Kidney tubule cell (primary cell): ENCODE measurements around the gene NUBPL.
"Not testable (repeated sequence)": the region's sequence is repeated elsewhere in the genome, so short reads cannot be mapped to it uniquely, and the experiment has no call there.

ENCODE experiments used
- DNase-seq: peaks from one replicate; pipeline ENCODE4 v3.0.0-alpha.2; 2018; ENCODE audit warnings: low spot score

NUBPL gene

GRCh38 chr14:31578792-31579501 lies 17.7 kb downstream of the NUBPL start:
- no peak for DNase-seq

DNA sequence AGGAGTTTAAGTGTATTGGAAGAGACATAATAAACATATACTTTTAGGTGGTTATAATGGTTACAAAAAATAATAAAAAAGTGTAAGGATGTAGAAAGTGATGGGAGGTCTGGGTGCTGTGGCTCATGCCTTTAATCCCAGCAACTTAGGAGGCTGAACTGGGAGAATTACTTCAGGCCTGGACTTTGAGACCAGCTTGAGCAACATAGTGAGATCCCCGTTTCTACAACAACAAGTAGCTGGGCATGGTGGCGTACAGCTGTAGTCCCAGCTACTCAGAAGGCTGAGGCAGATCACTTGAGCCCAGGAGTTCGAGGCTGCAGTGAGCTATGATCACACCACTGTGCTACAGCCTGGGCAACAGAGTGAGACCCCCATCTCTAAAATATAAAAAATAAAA lies 19.0 kb downstream of the NUBPL start:
- DNase-seq: no peak

- no peak for DNase-seq
These were observed 21.1 kb downstream of the NUBPL start for GRCh38 chr14:31582286-31582691.

- no peak for DNase-seq
These were observed 21.7 kb downstream of the NUBPL start for GRCh38 chr14:31582836-31583452.

DNA sequence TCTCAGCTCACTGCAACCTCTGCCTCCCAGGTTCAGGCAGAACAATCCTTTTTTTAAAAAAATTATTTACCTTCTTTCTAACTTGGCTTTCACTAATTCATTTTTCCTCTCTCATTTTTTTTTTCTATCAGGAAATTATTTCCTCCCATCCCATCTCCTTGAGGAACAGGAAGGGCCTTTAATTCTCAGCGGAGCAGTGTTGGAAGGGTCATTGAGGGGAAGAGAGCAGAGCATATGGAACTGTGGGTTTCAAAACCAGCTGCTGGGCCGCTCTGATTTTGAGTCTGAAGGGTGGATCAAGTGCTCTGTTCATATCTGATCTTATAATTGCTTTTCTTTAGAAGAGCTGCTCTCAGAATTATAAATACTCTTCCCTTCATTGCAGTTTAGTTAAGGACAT lies 29.0 kb downstream of the NUBPL start:
- no peak for DNase-seq

DNA sequence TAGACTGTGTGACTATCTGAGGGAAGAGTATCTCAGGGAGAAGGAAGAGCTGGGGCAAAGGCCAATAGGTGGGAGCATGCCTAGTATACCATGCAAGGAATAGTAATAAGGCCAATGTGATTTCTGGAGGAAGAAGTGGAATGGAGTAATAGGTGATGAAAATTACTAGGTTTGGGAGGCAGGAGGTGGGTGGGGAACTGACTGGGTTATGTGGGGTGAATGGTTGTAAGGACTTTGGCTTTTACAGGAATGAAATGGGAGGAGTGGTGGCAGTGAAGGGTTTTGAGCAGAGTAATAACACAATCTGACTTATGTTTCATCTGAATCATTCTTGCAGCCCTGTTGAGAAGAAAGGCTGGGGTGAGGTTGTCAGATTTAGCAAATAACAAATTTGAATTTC lies 30.9 kb downstream of the NUBPL start:
- DNase-seq: no peak

DNA sequence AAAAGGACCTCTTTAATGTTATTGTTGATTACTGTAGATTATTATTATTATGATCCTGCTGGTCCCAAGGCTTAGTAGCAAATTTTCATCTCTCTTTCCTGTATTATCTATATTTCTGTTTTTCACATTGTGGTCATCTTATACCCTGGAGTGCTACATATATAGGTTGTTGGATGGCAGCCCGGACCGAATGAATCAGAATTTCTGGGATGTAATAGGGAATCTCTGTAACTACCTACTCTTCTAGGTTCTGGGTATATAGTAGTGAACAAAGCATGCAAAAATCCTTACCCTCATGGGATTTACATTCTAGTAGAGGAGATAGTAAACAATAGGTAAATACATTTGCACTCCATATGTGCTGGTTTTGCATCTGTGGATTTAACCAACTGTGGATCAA lies 31.4 kb downstream of the NUBPL start:
- DNase-seq: no peak

GRCh38 chr14:31596342-31597095 lies 35.3 kb downstream of the NUBPL start:
- DNase-seq: no peak

DNA sequence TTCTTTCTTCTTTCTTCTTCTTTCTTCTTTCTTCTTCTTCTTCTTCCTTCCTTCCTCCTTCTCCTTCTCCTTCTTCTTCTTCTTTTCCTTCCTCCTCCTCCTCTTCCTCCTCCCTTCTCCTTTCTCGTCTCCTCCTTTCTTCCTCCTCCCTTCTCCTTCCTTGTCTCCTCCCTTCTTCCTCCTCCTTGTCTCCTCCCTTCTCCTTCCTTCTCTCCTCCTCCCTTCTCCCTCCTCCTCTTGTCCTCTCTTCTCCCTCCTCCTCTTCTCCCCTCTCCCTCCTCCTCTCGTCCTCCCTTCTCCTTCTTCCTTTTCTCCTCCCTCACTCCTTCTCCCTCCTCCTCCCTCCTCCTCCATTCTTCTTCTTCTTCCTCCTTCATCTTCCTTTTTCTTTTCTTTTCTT lies 44.5 kb downstream of the NUBPL start:
- no peak for DNase-seq

GRCh38 chr14:31611778-31612433 lies 50.7 kb downstream of the NUBPL start:
- no peak for DNase-seq

- no peak for DNase-seq
These were observed 52.0 kb downstream of the NUBPL start for GRCh38 chr14:31613188-31613587.

DNA sequence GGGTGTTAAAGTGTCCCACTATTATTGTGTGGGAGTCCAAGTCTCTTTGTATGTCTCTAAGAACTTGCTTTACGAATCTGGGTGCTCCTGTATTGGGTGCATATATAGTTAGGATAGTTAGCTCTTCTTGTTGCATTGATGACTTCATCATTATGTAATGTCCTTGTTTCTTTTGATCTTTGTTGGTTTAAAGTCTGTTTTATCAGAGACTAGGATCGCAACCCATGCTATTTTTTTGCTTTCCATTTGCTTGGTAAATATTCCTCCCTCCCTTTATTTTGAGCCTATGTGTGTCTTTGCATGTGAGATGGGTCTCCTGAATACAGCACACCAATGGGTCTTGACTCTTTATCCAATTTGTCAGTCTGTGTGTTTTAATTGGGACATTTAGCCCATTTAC lies 57.7 kb downstream of the NUBPL start:
- DNase-seq: not testable (repeated sequence)

- DNase-seq: no peak
These were observed 58.2 kb downstream of the NUBPL start for GRCh38 chr14:31619440-31619839.

DNA sequence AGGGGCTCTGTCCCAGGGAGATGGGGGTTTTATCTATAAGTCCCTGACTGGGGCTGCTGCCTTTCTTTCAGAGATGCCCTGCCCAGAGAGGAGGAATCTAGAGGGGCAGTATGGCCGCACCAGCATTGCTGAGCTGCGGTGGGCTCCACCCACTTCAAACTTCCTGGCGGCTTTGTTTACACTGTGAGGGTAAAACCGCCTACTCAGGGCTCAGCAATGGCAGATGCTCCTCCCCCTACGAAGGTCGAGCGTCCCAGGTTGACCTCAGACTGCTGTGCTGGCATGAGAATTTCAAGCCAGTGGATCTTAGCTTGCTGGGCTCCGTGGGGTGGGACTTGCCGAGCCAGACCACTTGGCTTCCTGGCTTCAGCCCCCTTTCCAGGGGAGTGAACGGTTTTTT lies 59.7 kb downstream of the NUBPL start:
- not testable (repeated sequence) for DNase-seq

GRCh38 chr14:31622060-31622459 lies 60.9 kb downstream of the NUBPL start:
- DNase-seq: no peak

GRCh38 chr14:31652900-31653299 lies 91.7 kb downstream of the NUBPL start:
- DNase-seq: not testable (repeated sequence)

- DNase-seq: no peak
These were observed 96.7 kb downstream of the NUBPL start for GRCh38 chr14:31657917-31658316.

DNA sequence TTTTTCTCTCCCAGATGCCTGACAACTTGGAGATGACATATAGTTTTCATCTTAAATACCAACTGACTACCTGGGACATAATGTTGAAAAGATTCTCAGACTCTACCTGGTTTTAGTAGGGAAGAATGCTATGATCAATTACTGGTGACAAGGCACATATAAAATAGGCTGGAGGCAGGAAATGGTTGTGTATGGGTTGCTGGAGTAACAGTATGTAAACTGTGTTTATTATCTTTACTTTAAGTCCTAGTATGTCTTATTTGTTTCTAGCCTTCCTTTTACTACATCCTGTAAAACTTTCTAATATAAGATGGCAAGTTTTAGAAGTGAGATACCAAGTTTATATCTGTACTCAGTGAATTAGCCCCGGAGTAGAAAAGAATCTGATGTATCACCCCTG lies 98.1 kb downstream of the NUBPL start:
- DNase-seq: no peak

- DNase-seq: no peak
These were observed 99.0 kb downstream of the NUBPL start for GRCh38 chr14:31660191-31660590.

DNA sequence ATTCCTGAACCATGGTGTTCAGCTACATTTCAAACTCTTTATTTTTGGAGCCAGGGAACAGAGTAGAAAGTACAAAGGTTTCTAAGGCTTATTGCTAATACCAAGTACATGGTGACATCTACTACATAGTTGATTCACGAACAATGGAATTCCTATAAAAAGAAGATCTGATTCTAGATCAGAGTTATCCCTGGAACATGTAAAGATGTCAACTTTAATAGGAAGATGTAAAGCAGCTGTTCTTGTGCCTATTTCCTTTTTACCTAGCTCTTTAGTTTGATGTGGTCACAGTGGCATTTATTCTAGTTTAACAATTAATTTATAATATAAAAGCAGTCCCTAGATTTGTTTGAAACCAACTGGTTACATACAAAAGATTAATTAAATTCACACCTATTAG lies 99.5 kb downstream of the NUBPL start:
- no peak for DNase-seq

- no peak for DNase-seq
These were observed 107.1 kb downstream of the NUBPL start for GRCh38 chr14:31668348-31668747.

GRCh38 chr14:31672709-31673108 lies 111.5 kb downstream of the NUBPL start:
- DNase-seq: no peak

- no peak for DNase-seq
These were observed 115.8 kb downstream of the NUBPL start for GRCh38 chr14:31677052-31677451.
